GM18508 (cell line): ENCODE measurements around the gene AP4M1.
A peak's percentile ranks its signal among the peaks of the same experiment; 100 is the strongest.
"Not testable (repeated sequence)": the region's sequence is repeated elsewhere in the genome, so short reads cannot be mapped to it uniquely, and the experiment has no call there.

ENCODE experiments used
- ATAC-seq: cut with Tn5 transposase; IDR thresholded peaks from one replicate; pipeline ENCODE4 v1.9.1; 2021; ENCODE audit warnings: moderate number of reproducible peaks; ENCODE audit not compliant: insufficient read depth, unreplicated experiment

AP4M1 gene

GRCh38 chr7:100130220-100130607, 28.8 kb downstream of the AP4M1 start:
- ATAC-seq = not testable (repeated sequence)

GRCh38 chr7:100130608-100131453, 29.4 kb downstream of the AP4M1 start:
- ATAC-seq = no peak

GRCh38 chr7:100132126-100132525, 30.7 kb downstream of the AP4M1 start:
- no peak for ATAC-seq

GRCh38 chr7:100132697-100133151, 31.3 kb downstream of the AP4M1 start:
- no peak for ATAC-seq

DNA sequence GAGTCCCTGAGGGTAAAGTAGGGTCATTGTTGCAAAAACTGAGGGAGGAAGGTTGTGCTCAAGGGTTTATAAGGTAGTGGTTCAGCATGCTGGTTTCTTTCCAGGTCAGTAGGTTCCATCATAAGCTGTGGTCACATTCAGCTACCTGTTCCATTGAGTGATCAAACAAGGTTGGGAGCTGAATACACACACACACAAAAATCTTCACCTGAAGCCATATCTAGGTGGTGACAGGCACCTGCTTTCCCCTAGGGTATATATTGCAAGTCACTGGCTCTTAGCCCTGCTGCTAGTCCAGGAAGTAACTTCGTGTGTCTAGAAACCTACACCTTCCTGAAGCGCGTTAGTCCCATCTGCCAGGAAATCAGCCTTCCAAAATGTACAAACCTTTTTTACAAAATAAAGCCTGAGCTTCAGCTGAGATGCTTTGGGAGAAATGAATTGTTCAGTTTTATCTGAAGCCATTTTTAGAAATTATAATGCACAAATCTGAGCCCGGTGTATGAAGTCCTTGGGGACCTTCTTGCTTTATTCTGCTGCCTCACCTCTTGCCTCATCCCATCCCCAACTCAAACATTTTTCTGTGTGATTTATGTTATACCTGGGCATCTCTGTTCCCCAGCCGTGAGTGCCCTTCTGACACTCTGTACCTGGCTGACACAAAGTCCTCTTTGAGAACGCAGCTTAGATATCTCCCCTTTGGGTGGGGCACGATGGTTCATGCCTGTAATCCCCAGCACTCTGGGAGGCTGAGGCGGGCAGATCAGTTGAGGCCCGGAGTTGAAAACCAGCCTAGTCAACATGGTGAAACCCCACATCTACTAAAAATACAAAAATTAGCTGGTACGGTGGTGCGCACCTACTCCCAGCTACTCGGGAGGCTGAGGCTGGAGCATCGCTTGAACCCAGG, 36.7 kb downstream of the AP4M1 start:
- no peak for ATAC-seq

- no peak for ATAC-seq
Observed at GRCh38 chr7:100141555-100141949, 40.1 kb downstream of the AP4M1 start.

DNA sequence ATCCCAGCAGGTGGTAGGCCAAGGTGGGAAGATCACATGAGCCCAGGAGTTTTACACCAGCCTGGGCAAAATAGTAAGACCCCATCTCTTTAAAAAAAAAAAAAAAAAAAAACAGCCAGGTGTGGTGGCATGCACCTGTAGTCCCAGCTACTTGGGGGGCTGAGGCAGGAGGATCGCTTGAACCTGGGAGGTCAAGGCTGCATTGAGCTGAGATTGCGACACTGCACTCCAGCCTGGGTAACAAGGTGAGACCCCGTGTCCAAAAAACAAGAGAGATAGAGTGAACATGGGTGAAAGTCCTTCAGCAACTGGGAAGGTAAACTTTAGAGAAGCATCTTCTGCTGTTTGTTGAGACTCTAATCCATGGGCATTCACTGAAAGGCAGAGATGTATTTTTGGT, 41.0 kb downstream of the AP4M1 start:
- ATAC-seq = no peak

DNA sequence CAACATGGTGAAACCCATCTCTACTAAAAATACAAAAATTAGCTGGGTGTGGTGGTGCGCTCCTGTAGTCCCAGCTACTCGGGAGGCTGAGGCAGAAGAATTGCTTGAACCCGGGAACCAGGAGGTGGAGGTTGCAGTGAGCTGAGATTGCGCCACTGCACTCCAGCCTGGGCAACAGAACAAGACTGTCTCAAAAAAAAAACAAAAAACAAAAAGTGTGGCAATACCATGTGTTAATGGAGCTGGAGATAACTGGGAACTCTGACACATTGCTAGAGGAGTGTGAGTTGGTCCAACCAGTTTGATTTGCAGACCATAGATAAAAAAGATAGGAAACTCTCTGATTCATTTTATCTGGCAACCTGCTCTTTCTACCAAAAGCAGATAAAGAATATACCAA, 44.9 kb downstream of the AP4M1 start:
- not testable (repeated sequence) for ATAC-seq

GRCh38 chr7:100147278-100147677, 45.8 kb downstream of the AP4M1 start:
- no peak for ATAC-seq

GRCh38 chr7:100148225-100148558, 46.7 kb downstream of the AP4M1 start:
- no peak for ATAC-seq

- peak; percentile 97 for ATAC-seq
Observed at GRCh38 chr7:100148559-100149328, 47.3 kb downstream of the AP4M1 start, which contains the start of gene LAMTOR4. TSS of gene LAMTOR4 (plus strand) at chr7:100148918. CDS start at chr7:100148973, 55 bp downstream.

GRCh38 chr7:100152404-100152803, 51.0 kb downstream of the AP4M1 start:
- no peak for ATAC-seq

DNA sequence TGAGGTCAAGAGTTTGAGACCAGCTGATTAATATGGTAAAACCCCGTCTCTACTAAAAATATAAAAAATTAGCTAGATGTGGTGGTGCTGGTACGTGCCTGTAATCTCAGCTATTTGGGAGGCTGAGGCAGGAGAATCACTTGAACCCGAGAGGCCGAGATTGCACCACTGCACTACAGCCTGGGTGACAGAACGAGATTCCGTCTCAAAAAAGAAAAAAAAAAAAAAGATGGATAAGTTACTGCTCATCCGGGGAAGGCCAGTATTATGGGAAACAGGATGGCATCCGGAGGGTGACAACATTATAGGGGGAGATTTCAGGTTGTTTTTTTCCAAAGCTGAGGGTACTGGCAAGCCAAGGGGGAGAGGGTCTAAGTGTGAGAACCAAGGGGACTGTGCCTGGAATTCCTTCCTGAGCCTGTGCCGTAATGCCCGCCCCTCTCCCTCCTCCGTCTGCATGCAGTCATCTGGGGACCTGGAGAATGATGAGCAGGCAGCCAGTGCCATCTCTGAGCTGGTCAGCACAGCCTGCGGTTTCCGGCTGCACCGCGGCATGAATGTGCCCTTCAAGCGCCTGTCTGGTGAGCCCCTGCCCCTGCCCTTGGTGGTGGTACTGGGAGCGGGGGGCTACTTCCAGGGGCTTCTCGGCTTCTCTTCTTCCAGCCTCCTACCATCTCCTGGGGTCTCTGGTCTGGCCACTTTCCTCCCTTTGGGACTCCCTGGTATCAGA, 51.7 kb downstream of the AP4M1 start:
- ATAC-seq = no peak

GRCh38 chr7:100153708-100154535, 52.5 kb downstream of the AP4M1 start:
- no peak for ATAC-seq

DNA sequence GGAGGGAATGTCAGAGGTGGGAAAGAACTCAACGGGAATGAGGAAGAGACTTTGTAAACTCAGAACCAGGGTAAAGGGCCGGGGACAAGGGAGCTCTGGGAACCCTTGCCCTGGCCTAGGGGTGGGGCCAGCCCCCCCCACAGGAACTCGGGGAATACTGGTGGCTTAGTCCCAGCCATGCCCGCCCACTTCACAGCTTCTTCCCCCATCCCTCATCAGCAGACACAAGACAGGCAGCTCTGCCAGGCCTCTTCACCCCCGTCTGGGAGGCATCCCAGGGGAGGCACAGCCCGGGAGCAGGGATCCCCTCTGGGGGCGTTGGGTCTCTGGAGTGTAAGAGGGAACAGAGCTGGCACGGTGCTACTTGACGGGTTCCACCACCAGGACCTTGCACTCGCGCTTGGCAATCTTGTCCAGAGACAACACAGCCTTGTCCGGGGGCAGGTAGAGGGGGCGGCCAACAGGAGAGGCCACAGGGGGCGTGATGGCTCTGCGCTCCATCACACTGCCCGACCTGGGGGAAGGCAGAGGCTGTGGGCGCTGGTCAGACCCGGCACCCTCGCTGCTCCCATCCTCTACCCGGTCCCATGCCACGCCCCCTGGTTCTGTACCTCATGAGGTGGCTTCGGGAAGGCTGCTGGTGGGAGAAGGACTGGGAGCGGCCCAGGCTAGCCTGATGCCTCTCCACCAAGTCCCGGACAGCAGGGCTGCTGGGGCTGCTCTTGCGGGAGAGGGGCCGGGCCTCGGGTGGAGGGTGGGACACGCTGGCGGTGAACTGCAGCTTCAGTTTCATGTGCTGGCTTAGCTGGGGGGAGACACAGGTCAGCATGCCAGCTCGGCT, 53.4 kb downstream of the AP4M1 start:
- ATAC-seq = no peak

DNA sequence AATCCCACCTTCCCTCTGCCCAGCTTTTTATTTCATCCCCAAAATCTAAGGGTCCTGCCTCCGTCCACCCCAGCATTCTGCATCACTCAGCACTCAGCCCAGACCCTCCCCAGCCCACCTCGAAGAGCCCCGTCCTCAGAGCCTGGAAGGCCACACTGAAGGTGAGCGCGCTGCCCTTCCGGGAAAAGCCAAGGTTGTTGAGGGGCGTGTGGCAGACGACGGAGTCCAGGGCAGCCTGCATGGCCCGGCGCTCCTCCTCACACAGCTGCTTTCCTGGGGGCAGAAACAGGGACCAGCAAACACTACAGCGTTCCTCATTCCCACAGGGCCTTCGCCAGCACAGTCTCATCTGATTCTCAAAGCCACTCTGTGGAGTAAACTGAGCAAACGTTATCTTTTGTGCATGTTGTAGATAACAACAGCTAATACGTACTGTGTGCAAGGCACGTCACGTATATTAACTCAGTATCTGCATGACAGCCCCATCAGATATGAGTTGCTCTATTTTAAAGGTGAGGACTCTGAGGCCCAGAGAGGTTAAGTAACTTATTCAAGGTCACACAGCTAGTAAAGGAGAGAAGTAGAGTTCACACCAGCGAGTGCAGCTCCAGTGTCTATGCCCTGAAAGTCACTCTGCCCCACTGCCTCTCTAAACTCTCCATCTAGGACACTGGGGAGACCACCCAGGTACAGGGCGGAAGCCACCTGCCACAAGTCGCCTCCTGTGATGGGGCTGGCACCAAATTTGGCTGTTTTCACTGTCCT, 54.3 kb downstream of the AP4M1 start:
- ATAC-seq = no peak

DNA sequence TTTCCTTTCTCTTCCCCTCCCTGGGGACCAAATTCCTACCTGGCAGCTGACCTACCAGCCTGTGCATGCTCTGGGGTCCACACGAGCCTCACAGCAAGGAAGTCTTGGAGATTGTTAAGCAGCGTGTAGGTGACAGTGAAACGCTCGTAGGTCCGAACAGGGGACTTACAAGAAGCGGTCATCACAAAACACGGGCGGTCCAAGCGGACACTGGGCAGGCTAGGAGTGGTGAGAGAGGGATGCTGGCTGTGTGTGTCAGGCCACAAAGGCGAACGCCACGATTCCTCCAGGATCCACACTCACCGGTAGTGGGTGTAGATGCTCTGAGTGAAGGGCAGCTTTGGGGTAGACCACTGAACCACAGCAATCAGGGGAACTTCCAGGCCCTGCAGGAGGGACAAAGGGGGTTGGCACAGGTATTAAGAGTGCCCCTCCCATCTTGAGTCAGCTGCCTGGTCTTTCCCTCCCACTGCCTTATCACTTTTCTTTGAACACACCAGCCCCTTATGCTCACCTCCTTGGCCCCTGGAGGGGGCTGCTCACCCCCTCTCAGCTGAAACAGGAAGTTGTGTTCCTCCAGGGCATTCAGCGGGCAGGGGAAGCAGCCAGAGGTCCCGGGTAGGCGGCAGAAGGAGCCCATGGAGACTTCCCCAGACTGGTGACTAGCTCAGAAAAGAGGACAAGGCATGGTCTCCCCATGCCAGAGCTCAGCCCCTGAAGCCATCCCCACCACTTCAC, 55.1 kb downstream of the AP4M1 start:
- no peak for ATAC-seq
